HG03342 (cell line): ENCODE data around the gene FHL3.

Experiments used
- ATAC-seq: cut with Tn5 transposase; IDR thresholded peaks from one replicate; pipeline ENCODE4 v1.9.1; 2021; ENCODE audit warnings: mild to moderate bottlenecking, moderate library complexity; ENCODE audit not compliant: unreplicated experiment

Gene FHL3

DNA sequence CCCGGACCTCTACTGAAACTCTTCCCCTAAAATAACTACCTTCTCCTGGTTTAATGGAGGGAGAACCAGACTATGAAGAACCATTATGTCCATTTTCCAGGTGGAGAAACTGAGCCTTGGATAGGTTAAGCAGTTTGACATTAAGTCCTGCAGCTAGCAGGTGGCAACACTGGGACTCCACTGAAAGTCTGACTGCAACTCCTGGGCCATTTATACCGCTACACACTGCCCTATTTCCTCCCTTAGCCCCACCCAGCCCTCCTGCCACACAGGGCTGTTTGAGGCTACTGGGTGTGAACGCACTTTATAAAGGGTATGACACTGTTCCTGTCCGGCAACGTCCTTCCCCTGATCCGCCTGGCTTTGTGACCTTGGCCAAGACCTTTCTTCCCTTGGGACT, 58.0 kb downstream of the FHL3 start:
- no peak for ATAC-seq
